OCI-LY1 (cell line): ENCODE data around the gene CD40LG.

Experiments used
- EZH2 ChIP-seq: fragments of 200-600 bp; sonication (generic), shearing (Covaris generic); IDR thresholded peaks from 2 replicates; pipeline ENCODE4 v1.8.0; 2017; ENCODE audit warnings: borderline replicate concordance, mixed run types, mild to moderate bottlenecking, antibody characterized with exemption, low read length, moderate library complexity, mixed read lengths
- TF ChIP-seq, protein P1 (sequence below): fragments of 200-600 bp; sonication (generic), shearing (Covaris generic); IDR thresholded peaks from 2 replicates; pipeline ENCODE4 v1.5.1; 2017; ENCODE audit warnings: mild to moderate bottlenecking, antibody characterized with exemption, low read length, moderate library complexity, mixed read lengths

DNA sequence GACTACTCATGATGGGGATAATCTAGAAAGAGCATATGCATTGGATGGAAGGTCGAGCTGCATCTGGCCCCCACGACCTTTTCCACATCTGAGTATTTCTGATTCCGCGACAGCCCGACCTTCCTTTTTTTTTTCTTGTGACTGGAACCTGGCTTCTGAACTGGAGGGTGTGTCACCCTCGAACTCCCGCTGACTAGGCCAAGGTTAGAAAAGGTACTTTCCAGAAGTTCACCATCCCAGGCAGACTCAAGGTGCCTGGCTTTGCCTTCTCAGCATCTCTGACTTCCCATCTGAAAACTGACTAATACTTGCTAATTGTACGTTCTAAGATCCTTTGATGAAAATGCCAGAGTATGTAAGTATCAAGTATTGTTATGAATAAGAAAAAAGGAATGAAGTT is 49.3 kb upstream of the CD40LG start:
- TF ChIP-seq EZH2: no peak
- TF ChIP-seq, protein P1, sequence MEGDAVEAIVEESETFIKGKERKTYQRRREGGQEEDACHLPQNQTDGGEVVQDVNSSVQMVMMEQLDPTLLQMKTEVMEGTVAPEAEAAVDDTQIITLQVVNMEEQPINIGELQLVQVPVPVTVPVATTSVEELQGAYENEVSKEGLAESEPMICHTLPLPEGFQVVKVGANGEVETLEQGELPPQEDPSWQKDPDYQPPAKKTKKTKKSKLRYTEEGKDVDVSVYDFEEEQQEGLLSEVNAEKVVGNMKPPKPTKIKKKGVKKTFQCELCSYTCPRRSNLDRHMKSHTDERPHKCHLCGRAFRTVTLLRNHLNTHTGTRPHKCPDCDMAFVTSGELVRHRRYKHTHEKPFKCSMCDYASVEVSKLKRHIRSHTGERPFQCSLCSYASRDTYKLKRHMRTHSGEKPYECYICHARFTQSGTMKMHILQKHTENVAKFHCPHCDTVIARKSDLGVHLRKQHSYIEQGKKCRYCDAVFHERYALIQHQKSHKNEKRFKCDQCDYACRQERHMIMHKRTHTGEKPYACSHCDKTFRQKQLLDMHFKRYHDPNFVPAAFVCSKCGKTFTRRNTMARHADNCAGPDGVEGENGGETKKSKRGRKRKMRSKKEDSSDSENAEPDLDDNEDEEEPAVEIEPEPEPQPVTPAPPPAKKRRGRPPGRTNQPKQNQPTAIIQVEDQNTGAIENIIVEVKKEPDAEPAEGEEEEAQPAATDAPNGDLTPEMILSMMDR: no peak
